Effector memory CD4-positive, alpha-beta T cell (primary cell): ENCODE data around the gene SLC22A9.
"Not testable (repeated sequence)": the region's sequence is repeated elsewhere in the genome, so short reads cannot be mapped to it uniquely, and the experiment has no call there.

Experiments used
- DNase-seq, 3 donors: peaks; one replicate each; pipeline ENCODE4 v3.0.0-alpha.2; 2020
- H3K27ac ChIP-seq: 2 replicates; pipeline ENCODE4 v1.7.0; 2013; ENCODE audit warnings: mild to moderate bottlenecking, low read length, moderate library complexity; ENCODE audit not compliant: insufficient read depth, poor library complexity, severe bottlenecking
- H3K27me3 ChIP-seq: replicated peaks from 2 replicates; pipeline ENCODE4 v1.7.0; 2013; ENCODE audit warnings: mild to moderate bottlenecking, low read length; ENCODE audit not compliant: insufficient read depth, control insufficient read depth, poor library complexity, severe bottlenecking
- H3K36me3 ChIP-seq: 2 replicates; pipeline ENCODE4 v1.7.0; 2013; ENCODE audit warnings: mild to moderate bottlenecking, low read length, moderate library complexity; ENCODE audit not compliant: control insufficient read depth, insufficient read depth
- H3K4me1 ChIP-seq: 2 replicates; pipeline ENCODE4 v1.7.0; 2013; ENCODE audit warnings: low read length, mild to moderate bottlenecking; ENCODE audit not compliant: control insufficient read depth, insufficient read depth, poor library complexity, severe bottlenecking
- H3K4me3 ChIP-seq: 2 replicates; pipeline ENCODE4 v1.7.0; 2013; ENCODE audit warnings: low read length, low read depth, mild to moderate bottlenecking; ENCODE audit not compliant: insufficient read depth, poor library complexity, severe bottlenecking
- H3K9me3 ChIP-seq: 2 replicates; pipeline ENCODE4 v1.7.0; 2013; ENCODE audit warnings: mild to moderate bottlenecking, low read length, moderate library complexity; ENCODE audit not compliant: control insufficient read depth
- total RNA-seq, 3 donors: gene quantifications; one replicate each; lab custom pipeline; 2026; lab: John Stamatoyannopoulos, UW

The SLC22A9 gene
- total RNA-seq = 0 reads per million in 3 donors

GRCh38 chr11:63369165-63369970, at the start of gene SLC22A9:
SLC22A9 (plus strand) TSS chr11:63369785; CDS start chr11:63370057, 272 bp downstream.
- H3K4me3 ChIP-seq = no peak within 1 kb of the TSS
- no peak within 1 kb of the TSS for H3K27ac ChIP-seq
- no peaks in the 10 kb centered on the region for H3K27me3 ChIP-seq
- no peaks in the 10 kb centered on the region for H3K4me1 ChIP-seq
- H3K9me3 ChIP-seq = no peaks in the 10 kb centered on the region
- H3K36me3 ChIP-seq = no peaks in the 10 kb centered on the region
- no peak for DNase-seq

- Histone ChIP-seq H3K27me3 (no peaks in the 10 kb centered on the region), H3K9me3 (no peaks in the 10 kb centered on the region), H3K27ac (no peak overlapping the region), H3K4me1 (no peaks in the 10 kb centered on the region), H3K36me3 (no peaks in the 10 kb centered on the region), H3K4me3 (no peak overlapping the region)
- no peak for DNase-seq
Measured at GRCh38 chr11:63321723-63322122, 47.9 kb upstream of the SLC22A9 start.

- not testable (repeated sequence) for H3K27ac ChIP-seq, H3K36me3 ChIP-seq, H3K27me3 ChIP-seq, H3K9me3 ChIP-seq, H3K4me3 ChIP-seq, H3K4me1 ChIP-seq, DNase-seq
Measured at GRCh38 chr11:63335089-63335488, 34.5 kb upstream of the SLC22A9 start.

GRCh38 chr11:63337070-63337469, 32.5 kb upstream of the SLC22A9 start:
- H3K4me3 ChIP-seq = no peak overlapping the region
- H3K27me3 ChIP-seq = no peaks in the 10 kb centered on the region
- no peak for DNase-seq
- no peak overlapping the region for H3K27ac ChIP-seq
- H3K9me3 ChIP-seq = no peaks in the 10 kb centered on the region
- H3K4me1 ChIP-seq = no peaks in the 10 kb centered on the region
- H3K36me3 ChIP-seq = no peaks in the 10 kb centered on the region

- H3K36me3 ChIP-seq = no peaks in the 10 kb centered on the region
- no peak overlapping the region for H3K4me3 ChIP-seq
- no peaks in the 10 kb centered on the region for H3K4me1 ChIP-seq
- no peak for DNase-seq
- no peaks in the 10 kb centered on the region for H3K27me3 ChIP-seq
- H3K27ac ChIP-seq = no peak overlapping the region
- no peaks in the 10 kb centered on the region for H3K9me3 ChIP-seq
Measured at GRCh38 chr11:63343130-63343529, 26.5 kb upstream of the SLC22A9 start.

GRCh38 chr11:63352144-63352543, 17.4 kb upstream of the SLC22A9 start:
- DNase-seq = no peak
- no peak overlapping the region for H3K27ac ChIP-seq
- H3K4me3 ChIP-seq = no peak overlapping the region
- H3K36me3 ChIP-seq = no peaks in the 10 kb centered on the region
- no peaks in the 10 kb centered on the region for H3K9me3 ChIP-seq
- H3K4me1 ChIP-seq = no peaks in the 10 kb centered on the region
- no peaks in the 10 kb centered on the region for H3K27me3 ChIP-seq

GRCh38 chr11:63362196-63362793, 7.3 kb upstream of the SLC22A9 start:
- DNase-seq = no peak
- Histone ChIP-seq H3K9me3 (no peaks in the 10 kb centered on the region), H3K27ac (no peak overlapping the region), H3K36me3 (no peaks in the 10 kb centered on the region), H3K27me3 (no peaks in the 10 kb centered on the region), H3K4me1 (no peaks in the 10 kb centered on the region), H3K4me3 (no peak overlapping the region)

- H3K9me3 ChIP-seq = no peaks in the 10 kb centered on the region
- no peaks in the 10 kb centered on the region for H3K4me1 ChIP-seq
- no peaks in the 10 kb centered on the region for H3K36me3 ChIP-seq
- no peak overlapping the region for H3K4me3 ChIP-seq
- H3K27ac ChIP-seq = no peak overlapping the region
- H3K27me3 ChIP-seq = no peaks in the 10 kb centered on the region
- no peak for DNase-seq
Measured at GRCh38 chr11:63369971-63370588, 495 bp downstream of the SLC22A9 start.

GRCh38 chr11:63371396-63371795, 1.8 kb downstream of the SLC22A9 start:
- Histone ChIP-seq H3K9me3 (no peaks in the 10 kb centered on the region), H3K27me3 (no peaks in the 10 kb centered on the region)

GRCh38 chr11:63375434-63375833, 5.8 kb downstream of the SLC22A9 start:
- H3K4me3 ChIP-seq = no peak overlapping the region
- H3K36me3 ChIP-seq = no peaks in the 10 kb centered on the region
- no peaks in the 10 kb centered on the region for H3K9me3 ChIP-seq
- no peak for DNase-seq
- H3K4me1 ChIP-seq = no peaks in the 10 kb centered on the region
- H3K27me3 ChIP-seq = no peaks in the 10 kb centered on the region
- no peak overlapping the region for H3K27ac ChIP-seq

More at GRCh38 chr11:63371396-63371795, 1.8 kb downstream of the SLC22A9 start:
- H3K4me3 ChIP-seq = no peak overlapping the region
- H3K36me3 ChIP-seq = no peaks in the 10 kb centered on the region
- no peak overlapping the region for H3K27ac ChIP-seq
- DNase-seq = no peak
- no peaks in the 10 kb centered on the region for H3K4me1 ChIP-seq
